Panc1 (cell line): ENCODE results near the gene MEIOB.

Source experiments
- POLR2AphosphoS5 ChIP-seq: IDR thresholded peaks from 2 replicates; pipeline ENCODE4 v1.6.1; 2012; ENCODE audit warnings: mild to moderate bottlenecking, low read depth, low read length, moderate library complexity
- REST ChIP-seq, 2 experiments: IDR thresholded peaks; 2 replicates each; pipeline ENCODE4 v1.6.1; 2011 to 2012; ENCODE audit warnings: low read depth in 2 of 2, control low read depth in 1 of 2, low read length in 1 of 2, mild to moderate bottlenecking in 1 of 2, moderate library complexity in 1 of 2; ENCODE audit not compliant: insufficient read depth in 1 of 2
- SIN3A ChIP-seq: IDR thresholded peaks from 2 replicates; pipeline ENCODE4 v1.6.1; 2012; ENCODE audit warnings: low read depth, mild to moderate bottlenecking, low read length, moderate library complexity, borderline replicate concordance; ENCODE audit not compliant: insufficient read depth
- TCF7L2 ChIP-seq: IDR thresholded peaks from 2 replicates; pipeline ENCODE4 v1.6.1; 2011; ENCODE audit warnings: mild to moderate bottlenecking, low read depth, low read length, inconsistent platforms
- TF ChIP-seq, protein P1 (sequence below): fragments of 450-650 bp; IDR thresholded peaks from 2 replicates; pipeline ENCODE4 v1.5.1; 2017; ENCODE audit warnings: mild to moderate bottlenecking

- TF ChIP-seq, protein P1, sequence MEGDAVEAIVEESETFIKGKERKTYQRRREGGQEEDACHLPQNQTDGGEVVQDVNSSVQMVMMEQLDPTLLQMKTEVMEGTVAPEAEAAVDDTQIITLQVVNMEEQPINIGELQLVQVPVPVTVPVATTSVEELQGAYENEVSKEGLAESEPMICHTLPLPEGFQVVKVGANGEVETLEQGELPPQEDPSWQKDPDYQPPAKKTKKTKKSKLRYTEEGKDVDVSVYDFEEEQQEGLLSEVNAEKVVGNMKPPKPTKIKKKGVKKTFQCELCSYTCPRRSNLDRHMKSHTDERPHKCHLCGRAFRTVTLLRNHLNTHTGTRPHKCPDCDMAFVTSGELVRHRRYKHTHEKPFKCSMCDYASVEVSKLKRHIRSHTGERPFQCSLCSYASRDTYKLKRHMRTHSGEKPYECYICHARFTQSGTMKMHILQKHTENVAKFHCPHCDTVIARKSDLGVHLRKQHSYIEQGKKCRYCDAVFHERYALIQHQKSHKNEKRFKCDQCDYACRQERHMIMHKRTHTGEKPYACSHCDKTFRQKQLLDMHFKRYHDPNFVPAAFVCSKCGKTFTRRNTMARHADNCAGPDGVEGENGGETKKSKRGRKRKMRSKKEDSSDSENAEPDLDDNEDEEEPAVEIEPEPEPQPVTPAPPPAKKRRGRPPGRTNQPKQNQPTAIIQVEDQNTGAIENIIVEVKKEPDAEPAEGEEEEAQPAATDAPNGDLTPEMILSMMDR = no peak
- no peak for TF ChIP-seq POLR2AphosphoS5
- no peak for TF ChIP-seq REST (IDR thresholded peaks at IDR 0.05; ENCODE audit: insufficient read depth in 1 of 2, low read depth in 2 of 2, low read length in 1 of 2)
- no peak for TF ChIP-seq SIN3A
- TF ChIP-seq TCF7L2 = no peak
These were observed 6.3 kb upstream of the MEIOB start for GRCh38 chr16:1878256-1878655.
